Endothelial cell of umbilical vein (primary cell): Measurements from ENCODE around the gene HGF. TPM values are rescaled to one million over a fixed set of nuclear protein-coding genes. Genes with fewer than 3 reads are reported as not detected.

Source experiments
- BruUV-seq: library from RNA; stranded (reverse); fragments of 400-500 nt; replicated peaks from 2 replicates; lab custom pipeline; 2021; lab: Mats Ljungman, UMichigan
- CTCF ChIA-PET: fragments of 300-600, 350-600 bp; sonication (Branson Sonifier 250); formaldehyde crosslinking; loops from one replicate; lab custom pipeline; 2021; ENCODE audit warnings: antibody characterized with exemption, inconsistent platforms; lab: Charles Lee
- POLR2A ChIA-PET: fragments of 300-600, 350-600 bp; sonication (Branson Sonifier 250); formaldehyde crosslinking; loops from one replicate; lab custom pipeline; 2021; ENCODE audit warnings: antibody characterized with exemption, inconsistent platforms; lab: Charles Lee
- DNase-seq: peaks from one replicate; pipeline ENCODE4 v3.0.0-alpha.2; 2011; ENCODE audit warnings: low read depth, low spot score
- FAIRE-seq: peaks from 2 replicates; lab custom pipeline; 2011; peaks lifted over from hg19 to GRCh38; lab: Jason Lieb, UNC
- H2AFZ ChIP-seq: 2 replicates; pipeline ENCODE4 v1.6.0; 2012; ENCODE audit warnings: low read depth, low read length, control low read depth, inconsistent platforms
- H3K27ac ChIP-seq: 2 replicates; pipeline ENCODE4 v1.5.1; 2011; ENCODE audit warnings: low read depth, mild to moderate bottlenecking, control low read depth, low read length, moderate library complexity; ENCODE audit not compliant: insufficient read depth
- H3K27me3 ChIP-seq, 2 experiments: 2 replicates each; pipeline versions ENCODE4 v1.6.0 to v1.6.1; 2011; ENCODE audit warnings: low read length in 2 of 2, mixed read lengths in 1 of 2; ENCODE audit not compliant: control insufficient read depth in 2 of 2, insufficient read depth in 2 of 2
- H3K36me3 ChIP-seq, 2 experiments: 2 replicates in 1 of 2; 3 replicates in 1 of 2; pipeline ENCODE4 v1.5.1; 2011; ENCODE audit warnings: low read length in 2 of 2, mild to moderate bottlenecking in 1 of 2, moderate library complexity in 1 of 2; ENCODE audit not compliant: control insufficient read depth in 2 of 2, insufficient read depth in 2 of 2; ENCODE audit errors: extremely low read depth in 1 of 2
- H3K4me1 ChIP-seq: 3 replicates; pipeline ENCODE4 v1.5.1; 2011; ENCODE audit warnings: mild to moderate bottlenecking, low read length; ENCODE audit not compliant: control insufficient read depth, insufficient read depth; ENCODE audit errors: extremely low read depth
- H3K4me2 ChIP-seq: 2 replicates; pipeline ENCODE4 v1.6.1; 2011; ENCODE audit warnings: low read length, control low read depth, mixed read lengths; ENCODE audit not compliant: insufficient read depth
- H3K4me3 ChIP-seq, 3 experiments: fragments of 200-600 bp in 1 of 3; sonication (generic), shearing (Covaris generic) in 1 of 3; replicated peaks in 1 of 3; 2 replicates each; pipeline ENCODE4 v1.5.1; 2011 to 2016; ENCODE audit warnings: control low read depth in 3 of 3, low read length in 3 of 3, mild to moderate bottlenecking in 2 of 3, inconsistent platforms in 1 of 3, low read depth in 1 of 3, moderate library complexity in 1 of 3; ENCODE audit not compliant: insufficient read depth in 1 of 3
- H3K79me2 ChIP-seq: 2 replicates; pipeline ENCODE4 v1.6.0; 2012; ENCODE audit warnings: low read length, inconsistent platforms; ENCODE audit not compliant: control insufficient read depth, insufficient read depth
- H3K9ac ChIP-seq: replicated peaks from 2 replicates; pipeline ENCODE3; 2011; ENCODE audit warnings: low read length, control low read depth; ENCODE audit not compliant: insufficient read depth; ENCODE audit errors: extremely low read depth
- H3K9me1 ChIP-seq: replicated peaks from 3 replicates; pipeline ENCODE4 v1.6.0; 2011; ENCODE audit warnings: mild to moderate bottlenecking, low read length; ENCODE audit not compliant: control insufficient read depth, insufficient read depth; ENCODE audit errors: extremely low read depth
- H3K9me3 ChIP-seq: replicated peaks from 2 replicates; pipeline ENCODE4 v1.5.1; 2012; ENCODE audit warnings: low read length, inconsistent platforms; ENCODE audit not compliant: control insufficient read depth, insufficient read depth
- H4K20me1 ChIP-seq: replicated peaks from 2 replicates; pipeline ENCODE3; 2011; ENCODE audit warnings: mild to moderate bottlenecking, low read length; ENCODE audit not compliant: control insufficient read depth, insufficient read depth; ENCODE audit errors: extremely low read depth
- CTCF ChIP-seq, 2 donors: IDR thresholded peaks; 1 replicate in 1 of 2; 2 replicates in 1 of 2; pipeline ENCODE4 v1.5.1; 2011; ENCODE audit warnings: low read length in 2 of 2, mild to moderate bottlenecking in 2 of 2, moderate library complexity in 2 of 2, control low read depth in 1 of 2, inconsistent platforms in 1 of 2, low read depth in 1 of 2; ENCODE audit not compliant: insufficient read depth in 1 of 2; ENCODE audit errors: extremely low read depth in 1 of 2
- EZH2 ChIP-seq: IDR thresholded peaks from 2 replicates; pipeline ENCODE4 v1.6.1; 2012; ENCODE audit warnings: borderline replicate concordance, low read depth, mild to moderate bottlenecking, moderate library complexity, low read length, inconsistent platforms; ENCODE audit not compliant: severe bottlenecking
- FOS ChIP-seq: IDR thresholded peaks from 2 replicates; pipeline ENCODE4 v1.6.1; 2011; ENCODE audit warnings: mild to moderate bottlenecking, low read length, moderate library complexity, borderline replicate concordance; ENCODE audit not compliant: insufficient read depth
- GATA2 ChIP-seq: IDR thresholded peaks from 2 replicates; pipeline ENCODE4 v1.7.0; 2011; ENCODE audit warnings: low read depth, mild to moderate bottlenecking, moderate library complexity, mixed read lengths, low read length; ENCODE audit not compliant: insufficient read length, insufficient read depth
- JUN ChIP-seq: IDR thresholded peaks from 2 replicates; pipeline ENCODE4 v1.6.1; 2011; ENCODE audit warnings: borderline replicate concordance, low read depth; ENCODE audit not compliant: insufficient read length, insufficient read depth
- MAX ChIP-seq: IDR thresholded peaks from 2 replicates; pipeline ENCODE4 v1.6.1; 2011; ENCODE audit not compliant: insufficient read depth, insufficient read length
- MYC ChIP-seq: IDR thresholded peaks from one replicate; pipeline ENCODE4 v1.6.1; 2011; ENCODE audit warnings: mild to moderate bottlenecking, low read depth, low read length
- POLR2A ChIP-seq: IDR thresholded peaks from 2 replicates; pipeline ENCODE4 v1.6.1; 2012; ENCODE audit warnings: low read depth, mild to moderate bottlenecking, control low read depth, low read length
- POLR2AphosphoS5 ChIP-seq: IDR thresholded peaks from 2 replicates; pipeline ENCODE4 v1.6.1; 2012; ENCODE audit warnings: low read depth, mild to moderate bottlenecking, control low read depth, low read length, moderate library complexity; ENCODE audit not compliant: insufficient read depth
- dilution Hi-C: fragments of 300-500 bp; cut with MboI; formaldehyde crosslinking; loops from one replicate; pipeline ENCODE4 v1.15.0; 2019; ENCODE audit warnings: low sequenced_read_pairs; ENCODE audit not compliant: extremely low pct_ligation_motif_present
- intact Hi-C: fragments of 100-400 bp; cut with micrococcal nuclease; formaldehyde crosslinking; loops from one replicate; pipeline ENCODE4 v1.10.0; 2022
- polyA plus RNA-seq, 4 experiments: library from polyadenylated mRNA; depleted of rRNA in 3 of 4; stranded (reverse) in 3 of 4; unstranded in 1 of 4; fragments of >200 nt; gene quantifications; 2 replicates each; pipeline versions ENCODE4 v1.2.1 to v1.2.3, GENCODE V29; 2011 to 2012; ENCODE audit warnings: missing spikeins in 1 of 4
- total RNA-seq: library from RNA; stranded (reverse); gene quantifications from 2 replicates; pipeline ENCODE4 v1.2.3, GENCODE V29; 2021

HGF gene
- total and polyA plus RNA-seq, 2 donors (not counting 3 experiments of a cell fraction or from before 2014, with no cell fraction given) = 0.15 to 0.18 TPM

- POLR2A ChIA-PET = interaction anchor here (0.6 kb wide), 1 partner anchor 903 kb away, joined by 3 read pairs; no protein-coding TSS in a partner anchor
- no peak for FAIRE-seq
- CTCF ChIA-PET = no interaction called here
- Histone ChIP-seq H3K4me3 (no peak overlapping the region), H3K27ac (no peak overlapping the region), H3K79me2 (no peaks in the 10 kb centered on the region), H2AFZ (no peak overlapping the region), H3K9me1 (no peaks in the 10 kb centered on the region), H3K9me3 (no peaks in the 10 kb centered on the region), H4K20me1 (no peaks in the 10 kb centered on the region), H3K36me3 (no peaks in the 10 kb centered on the region), H3K27me3 (no peaks in the 10 kb centered on the region), H3K9ac (no peak overlapping the region), H3K4me2 (no peak overlapping the region), H3K4me1 (peaks cover 10% of the 10 kb centered on the region)
- TF ChIP-seq EZH2 = no peak
- no peak for TF ChIP-seq CTCF (IDR thresholded peaks at IDR 0.05; ENCODE audit: extremely low read depth in 1 of 2, insufficient read depth in 1 of 2, low read depth in 1 of 2, low read length in 2 of 2)
- no peak for TF ChIP-seq POLR2A
- TF ChIP-seq POLR2AphosphoS5 = no peak
- TF ChIP-seq MAX = no peak
- no peak for TF ChIP-seq FOS
- no peak for TF ChIP-seq JUN
- TF ChIP-seq MYC = no peak
- no peak for TF ChIP-seq GATA2
- no peak for DNase-seq
- dilution Hi-C loops = no loop called here
- intact Hi-C loops = no loop called here
- BruUV-seq = no TSS peak
Measured at GRCh38 chr7:81676105-81676811, 93.6 kb downstream of the HGF start.
